ENCODE measurements around the gene SLPI.

The SLPI gene, protein sequence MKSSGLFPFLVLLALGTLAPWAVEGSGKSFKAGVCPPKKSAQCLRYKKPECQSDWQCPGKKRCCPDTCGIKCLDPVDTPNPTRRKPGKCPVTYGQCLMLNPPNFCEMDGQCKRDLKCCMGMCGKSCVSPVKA

DNA sequence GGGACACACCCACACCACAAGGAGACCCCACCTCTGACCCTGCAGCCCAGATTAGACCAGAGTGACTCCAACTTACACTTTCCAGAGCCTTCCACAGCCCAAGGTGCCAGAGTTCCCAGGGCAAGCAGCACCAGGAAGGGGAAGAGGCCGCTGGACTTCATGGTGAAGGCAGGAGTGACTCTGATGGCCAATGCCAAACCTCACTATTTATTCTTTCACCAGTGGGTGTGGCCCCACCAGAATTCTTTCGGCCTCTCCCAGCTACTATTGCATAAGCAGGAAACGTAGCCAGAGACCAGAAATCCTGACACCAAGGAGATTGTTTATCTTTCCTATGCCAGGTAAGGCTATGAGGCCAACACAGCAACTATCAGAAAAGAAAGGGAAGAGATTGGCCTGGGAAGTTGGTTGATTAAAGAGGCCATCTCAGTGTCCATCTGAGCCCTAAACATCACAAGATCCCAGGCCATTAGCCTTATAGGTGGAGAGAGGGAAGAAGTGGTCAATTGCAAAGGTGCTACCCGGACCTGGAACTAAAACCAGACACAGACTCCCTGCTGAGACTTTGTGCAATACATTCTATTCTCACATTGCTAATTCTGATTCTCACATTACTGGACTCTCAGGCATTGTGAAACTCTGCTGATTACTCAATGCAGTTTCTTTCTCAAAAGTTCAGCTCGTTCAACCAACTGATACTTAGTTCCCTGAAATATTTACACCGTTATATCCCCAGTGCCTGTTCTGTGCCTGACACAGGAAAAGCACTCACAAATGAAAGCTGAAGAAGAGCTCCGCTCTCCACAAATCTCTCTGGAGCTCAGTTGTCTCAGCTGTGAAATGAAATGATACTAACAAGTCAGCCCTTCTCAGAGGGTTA lies at the start of gene SLPI:
Gene SLPI (minus strand): TSS at position 182 of the 880 bp plus-strand sequence. CDS start 21 bp downstream, at position 161.
- H3K27ac ChIP-seq: peak within 1 kb of the TSS; percentile 66
- TF ChIP-seq CTCF (conservative IDR thresholded peaks at IDR 0.05) (no peak), ZFX (IDR thresholded peaks at IDR 0.05) (no peak)

GRCh38 chr20:45303586-45304463 lies 49.5 kb upstream of the SLPI start:
- TF ChIP-seq CTCF (conservative IDR thresholded peaks at IDR 0.05) (no peak), ZFX (IDR thresholded peaks at IDR 0.05) (no peak)

DNA sequence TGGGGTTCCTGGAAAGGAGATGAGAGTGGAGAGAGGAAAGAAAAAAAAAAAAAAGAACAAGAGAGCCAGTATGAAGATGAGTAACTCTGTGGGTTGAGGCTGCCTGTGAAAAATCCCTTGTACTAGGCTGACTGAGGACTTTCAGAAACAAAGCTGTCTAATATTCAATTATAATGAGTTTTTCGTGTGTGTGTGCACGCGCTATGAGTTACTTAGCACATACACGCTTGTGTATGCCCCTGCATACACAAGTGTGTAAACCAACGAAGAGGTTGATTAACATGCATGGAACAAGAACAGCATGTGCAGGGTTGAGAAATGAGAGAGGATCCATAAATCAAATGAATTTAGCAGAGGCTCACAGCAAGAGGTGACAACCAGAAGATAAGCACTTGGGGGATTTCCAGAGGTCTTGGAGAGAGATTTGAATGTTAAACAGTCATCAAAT lies 47.5 kb upstream of the SLPI start:
- H3K27ac ChIP-seq: no peak overlapping the region
- TF ChIP-seq CTCF (conservative IDR thresholded peaks at IDR 0.05) (no peak), ZFX (IDR thresholded peaks at IDR 0.05) (no peak)

More at GRCh38 chr20:45303586-45304463, 49.5 kb upstream of the SLPI start:
- no peak overlapping the region for H3K27ac ChIP-seq

DNA sequence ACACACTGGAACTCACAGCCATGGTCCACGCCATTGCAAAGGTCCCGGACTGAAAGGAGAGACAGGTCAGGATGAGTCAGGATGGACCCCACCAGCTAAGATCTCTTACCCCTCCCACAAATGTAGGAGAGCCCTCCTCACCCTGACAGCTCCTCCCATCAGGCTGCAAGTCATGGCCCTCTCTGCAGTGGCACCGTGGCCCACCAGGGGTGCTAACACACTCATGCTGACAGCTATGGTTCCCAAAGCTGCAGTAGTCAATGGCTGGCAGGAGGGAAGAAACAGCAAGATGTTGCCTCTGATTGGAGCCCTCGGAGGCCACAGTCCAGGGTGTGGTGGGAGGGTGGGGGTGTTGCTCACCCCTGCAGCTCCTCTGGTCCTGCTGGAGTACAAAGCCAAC lies 46.6 kb upstream of the SLPI start:
- TF ChIP-seq ZFX (IDR thresholded peaks at IDR 0.05): no peak
- TF ChIP-seq CTCF (conservative IDR thresholded peaks at IDR 0.05): peak; percentile 43
- H3K27ac ChIP-seq: no peak overlapping the region

DNA sequence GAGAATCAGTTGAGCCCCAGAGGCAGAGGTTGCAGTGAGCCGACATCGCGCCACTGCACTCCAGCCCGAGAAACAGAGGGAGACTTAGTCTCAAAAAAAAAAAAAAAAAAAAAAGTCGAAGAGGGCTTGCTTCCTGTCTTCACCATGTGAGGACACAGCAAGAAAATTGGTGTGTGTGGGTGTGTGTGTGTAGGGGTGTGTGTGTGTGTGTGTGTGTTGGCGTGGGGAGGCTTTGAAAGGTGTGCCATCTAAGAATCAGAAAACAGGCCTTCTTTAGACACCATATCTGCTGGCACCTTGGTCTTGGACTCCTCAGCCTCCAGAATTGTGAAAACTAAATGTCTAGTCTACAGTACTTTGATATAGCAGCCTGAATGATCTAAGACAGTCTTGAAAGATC lies 45.4 kb upstream of the SLPI start:
- TF ChIP-seq ZFX (IDR thresholded peaks at IDR 0.05) (no peak), CTCF (conservative IDR thresholded peaks at IDR 0.05) (no peak)
- no peak overlapping the region for H3K27ac ChIP-seq

DNA sequence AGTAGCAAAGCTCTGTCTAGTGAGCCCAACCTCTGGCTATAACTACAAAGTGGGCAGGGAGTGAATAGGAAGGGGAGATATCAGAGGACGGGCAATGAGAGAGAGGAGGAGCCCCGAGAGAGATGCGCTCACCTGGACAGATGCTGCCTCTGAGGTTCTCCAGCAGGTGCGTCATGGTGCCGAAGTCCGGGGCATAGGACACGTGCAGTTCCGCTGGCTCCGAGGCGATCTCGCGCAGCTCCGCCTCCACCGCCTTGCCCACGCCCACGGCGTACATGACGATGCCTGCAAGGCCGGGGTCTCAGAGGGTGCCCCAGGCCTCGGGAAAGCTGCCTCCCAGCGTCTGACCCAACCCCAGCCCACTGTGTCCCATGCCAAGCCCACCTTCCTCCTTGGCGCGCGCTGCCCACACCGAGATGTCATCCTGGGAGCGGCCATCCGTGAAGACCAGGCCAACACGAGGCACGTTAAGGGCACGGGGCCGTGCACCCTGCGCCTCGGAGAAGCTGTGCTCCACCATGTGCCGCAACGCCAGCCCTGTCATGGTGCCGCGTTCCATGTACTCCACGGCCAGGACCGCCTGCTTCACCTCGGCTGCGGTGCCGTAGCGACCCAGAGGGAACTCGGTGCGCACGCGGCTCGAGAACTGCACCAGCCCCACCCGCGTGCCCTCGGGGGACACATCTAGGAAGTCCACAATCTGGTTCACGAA lies 43.6 kb upstream of the SLPI start:
- H3K27ac ChIP-seq: no peak overlapping the region
- no peak for TF ChIP-seq ZFX (IDR thresholded peaks at IDR 0.05)
- no peak for TF ChIP-seq CTCF (conservative IDR thresholded peaks at IDR 0.05)
